ENCODE measurements around the gene SCGB3A1. TPM values are rescaled to one million over a fixed set of nuclear protein-coding genes. Genes with fewer than 3 reads are reported as not detected.
A peak's percentile ranks its signal among the peaks of the same experiment; 100 is the strongest.

Gene SCGB3A1
- total RNA-seq, 1 experiment from 2014 or later: not detected

DNA sequence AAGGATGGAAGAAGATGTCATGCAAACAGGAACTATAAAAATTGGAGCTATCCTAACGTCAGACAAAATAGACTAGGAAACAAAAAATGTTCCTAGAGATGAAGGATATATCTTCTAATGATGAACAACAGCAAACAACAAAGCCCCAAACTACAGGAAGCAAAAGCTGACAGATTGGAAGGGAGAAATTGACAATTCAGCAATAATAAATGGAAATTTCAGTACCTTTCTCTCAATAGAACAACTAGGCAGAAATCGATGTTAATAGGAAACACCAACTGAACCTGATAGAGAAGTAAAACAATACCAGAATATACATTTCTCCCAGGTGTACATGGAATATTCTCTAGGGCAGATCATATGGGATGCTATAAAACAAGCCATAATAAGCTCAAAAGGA, 7.6 kb downstream of the SCGB3A1 start (continued):
- TF ChIP-seq, protein P1, sequence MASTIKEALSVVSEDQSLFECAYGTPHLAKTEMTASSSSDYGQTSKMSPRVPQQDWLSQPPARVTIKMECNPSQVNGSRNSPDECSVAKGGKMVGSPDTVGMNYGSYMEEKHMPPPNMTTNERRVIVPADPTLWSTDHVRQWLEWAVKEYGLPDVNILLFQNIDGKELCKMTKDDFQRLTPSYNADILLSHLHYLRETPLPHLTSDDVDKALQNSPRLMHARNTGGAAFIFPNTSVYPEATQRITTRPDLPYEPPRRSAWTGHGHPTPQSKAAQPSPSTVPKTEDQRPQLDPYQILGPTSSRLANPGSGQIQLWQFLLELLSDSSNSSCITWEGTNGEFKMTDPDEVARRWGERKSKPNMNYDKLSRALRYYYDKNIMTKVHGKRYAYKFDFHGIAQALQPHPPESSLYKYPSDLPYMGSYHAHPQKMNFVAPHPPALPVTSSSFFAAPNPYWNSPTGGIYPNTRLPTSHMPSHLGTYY (CRISPR knock-in tag; IDR thresholded peaks at IDR 0.05): no peak

DNA sequence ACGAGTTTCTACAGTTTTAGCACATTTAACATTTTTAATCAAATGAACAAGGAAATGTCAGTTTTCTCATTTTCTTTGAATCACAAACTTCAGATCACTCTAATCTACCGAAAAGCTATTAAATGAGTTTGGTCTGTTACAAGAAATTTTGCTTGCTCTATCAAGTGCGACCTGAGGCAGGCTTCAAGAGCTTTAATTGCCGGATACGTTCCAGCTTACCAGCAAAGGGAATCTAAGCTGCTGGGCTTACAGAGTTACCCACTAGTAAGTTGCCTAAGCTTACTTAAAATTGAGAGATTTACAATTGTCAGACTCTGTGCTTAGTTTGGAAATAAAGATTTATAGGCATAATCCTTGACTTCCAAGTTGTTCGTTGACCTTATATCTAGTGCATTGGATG, 10.6 kb downstream of the SCGB3A1 start:
- peaks cover 26% of the 10 kb centered on the region for H3K36me3 Mint-ChIP-seq
- H3K27ac Mint-ChIP-seq: 0 out of 2 replicates have a peak overlapping the region, but pooled peaks have one; percentile 28
- DNase-seq (ENCODE audit: low spot score) (no peak), ATAC-seq (no peak)
- TF ChIP-seq ZNF423 (CRISPR knock-in tag; IDR thresholded peaks at IDR 0.05): no peak
- TF ChIP-seq, protein P2, sequence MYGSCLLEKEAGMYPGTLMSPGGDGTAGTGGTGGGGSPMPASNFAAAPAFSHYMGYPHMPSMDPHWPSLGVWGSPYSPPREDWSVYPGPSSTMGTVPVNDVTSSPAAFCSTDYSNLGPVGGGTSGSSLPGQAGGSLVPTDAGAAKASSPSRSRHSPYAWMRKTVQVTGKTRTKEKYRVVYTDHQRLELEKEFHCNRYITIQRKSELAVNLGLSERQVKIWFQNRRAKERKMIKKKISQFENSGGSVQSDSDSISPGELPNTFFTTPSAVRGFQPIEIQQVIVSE (CRISPR knock-in tag; IDR thresholded peaks at IDR 0.05; ENCODE audit: borderline replicate concordance): no peak
- TF ChIP-seq, protein P3, sequence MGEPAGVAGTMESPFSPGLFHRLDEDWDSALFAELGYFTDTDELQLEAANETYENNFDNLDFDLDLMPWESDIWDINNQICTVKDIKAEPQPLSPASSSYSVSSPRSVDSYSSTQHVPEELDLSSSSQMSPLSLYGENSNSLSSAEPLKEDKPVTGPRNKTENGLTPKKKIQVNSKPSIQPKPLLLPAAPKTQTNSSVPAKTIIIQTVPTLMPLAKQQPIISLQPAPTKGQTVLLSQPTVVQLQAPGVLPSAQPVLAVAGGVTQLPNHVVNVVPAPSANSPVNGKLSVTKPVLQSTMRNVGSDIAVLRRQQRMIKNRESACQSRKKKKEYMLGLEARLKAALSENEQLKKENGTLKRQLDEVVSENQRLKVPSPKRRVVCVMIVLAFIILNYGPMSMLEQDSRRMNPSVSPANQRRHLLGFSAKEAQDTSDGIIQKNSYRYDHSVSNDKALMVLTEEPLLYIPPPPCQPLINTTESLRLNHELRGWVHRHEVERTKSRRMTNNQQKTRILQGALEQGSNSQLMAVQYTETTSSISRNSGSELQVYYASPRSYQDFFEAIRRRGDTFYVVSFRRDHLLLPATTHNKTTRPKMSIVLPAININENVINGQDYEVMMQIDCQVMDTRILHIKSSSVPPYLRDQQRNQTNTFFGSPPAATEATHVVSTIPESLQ (CRISPR knock-in tag; IDR thresholded peaks at IDR 0.05): no peak
- TF ChIP-seq ZNF121 (CRISPR knock-in tag; IDR thresholded peaks at IDR 0.05): no peak
- TF ChIP-seq, protein P4, sequence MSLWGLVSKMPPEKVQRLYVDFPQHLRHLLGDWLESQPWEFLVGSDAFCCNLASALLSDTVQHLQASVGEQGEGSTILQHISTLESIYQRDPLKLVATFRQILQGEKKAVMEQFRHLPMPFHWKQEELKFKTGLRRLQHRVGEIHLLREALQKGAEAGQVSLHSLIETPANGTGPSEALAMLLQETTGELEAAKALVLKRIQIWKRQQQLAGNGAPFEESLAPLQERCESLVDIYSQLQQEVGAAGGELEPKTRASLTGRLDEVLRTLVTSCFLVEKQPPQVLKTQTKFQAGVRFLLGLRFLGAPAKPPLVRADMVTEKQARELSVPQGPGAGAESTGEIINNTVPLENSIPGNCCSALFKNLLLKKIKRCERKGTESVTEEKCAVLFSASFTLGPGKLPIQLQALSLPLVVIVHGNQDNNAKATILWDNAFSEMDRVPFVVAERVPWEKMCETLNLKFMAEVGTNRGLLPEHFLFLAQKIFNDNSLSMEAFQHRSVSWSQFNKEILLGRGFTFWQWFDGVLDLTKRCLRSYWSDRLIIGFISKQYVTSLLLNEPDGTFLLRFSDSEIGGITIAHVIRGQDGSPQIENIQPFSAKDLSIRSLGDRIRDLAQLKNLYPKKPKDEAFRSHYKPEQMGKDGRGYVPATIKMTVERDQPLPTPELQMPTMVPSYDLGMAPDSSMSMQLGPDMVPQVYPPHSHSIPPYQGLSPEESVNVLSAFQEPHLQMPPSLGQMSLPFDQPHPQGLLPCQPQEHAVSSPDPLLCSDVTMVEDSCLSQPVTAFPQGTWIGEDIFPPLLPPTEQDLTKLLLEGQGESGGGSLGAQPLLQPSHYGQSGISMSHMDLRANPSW (CRISPR knock-in tag; conservative IDR thresholded peaks at IDR 0.05; ENCODE audit: low read depth): no peak
- TF ChIP-seq, protein P5, sequence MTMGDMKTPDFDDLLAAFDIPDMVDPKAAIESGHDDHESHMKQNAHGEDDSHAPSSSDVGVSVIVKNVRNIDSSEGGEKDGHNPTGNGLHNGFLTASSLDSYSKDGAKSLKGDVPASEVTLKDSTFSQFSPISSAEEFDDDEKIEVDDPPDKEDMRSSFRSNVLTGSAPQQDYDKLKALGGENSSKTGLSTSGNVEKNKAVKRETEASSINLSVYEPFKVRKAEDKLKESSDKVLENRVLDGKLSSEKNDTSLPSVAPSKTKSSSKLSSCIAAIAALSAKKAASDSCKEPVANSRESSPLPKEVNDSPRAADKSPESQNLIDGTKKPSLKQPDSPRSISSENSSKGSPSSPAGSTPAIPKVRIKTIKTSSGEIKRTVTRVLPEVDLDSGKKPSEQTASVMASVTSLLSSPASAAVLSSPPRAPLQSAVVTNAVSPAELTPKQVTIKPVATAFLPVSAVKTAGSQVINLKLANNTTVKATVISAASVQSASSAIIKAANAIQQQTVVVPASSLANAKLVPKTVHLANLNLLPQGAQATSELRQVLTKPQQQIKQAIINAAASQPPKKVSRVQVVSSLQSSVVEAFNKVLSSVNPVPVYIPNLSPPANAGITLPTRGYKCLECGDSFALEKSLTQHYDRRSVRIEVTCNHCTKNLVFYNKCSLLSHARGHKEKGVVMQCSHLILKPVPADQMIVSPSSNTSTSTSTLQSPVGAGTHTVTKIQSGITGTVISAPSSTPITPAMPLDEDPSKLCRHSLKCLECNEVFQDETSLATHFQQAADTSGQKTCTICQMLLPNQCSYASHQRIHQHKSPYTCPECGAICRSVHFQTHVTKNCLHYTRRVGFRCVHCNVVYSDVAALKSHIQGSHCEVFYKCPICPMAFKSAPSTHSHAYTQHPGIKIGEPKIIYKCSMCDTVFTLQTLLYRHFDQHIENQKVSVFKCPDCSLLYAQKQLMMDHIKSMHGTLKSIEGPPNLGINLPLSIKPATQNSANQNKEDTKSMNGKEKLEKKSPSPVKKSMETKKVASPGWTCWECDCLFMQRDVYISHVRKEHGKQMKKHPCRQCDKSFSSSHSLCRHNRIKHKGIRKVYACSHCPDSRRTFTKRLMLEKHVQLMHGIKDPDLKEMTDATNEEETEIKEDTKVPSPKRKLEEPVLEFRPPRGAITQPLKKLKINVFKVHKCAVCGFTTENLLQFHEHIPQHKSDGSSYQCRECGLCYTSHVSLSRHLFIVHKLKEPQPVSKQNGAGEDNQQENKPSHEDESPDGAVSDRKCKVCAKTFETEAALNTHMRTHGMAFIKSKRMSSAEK (CRISPR knock-in tag; IDR thresholded peaks at IDR 0.05; ENCODE audit: borderline replicate concordance): no peak
- TF ChIP-seq NR2C2 (CRISPR knock-in tag; IDR thresholded peaks at IDR 0.05): no peak
- TF ChIP-seq ETV6 (CRISPR knock-in tag; IDR thresholded peaks at IDR 0.05): no peak
- ChIA-PET CTCF (interaction anchor here (0.8 to 1.2 kb wide), 2 partner anchors 9 to 38 kb away, joined by 3 to 6 read pairs; no protein-coding TSS in a partner anchor), POLR2A (no interaction called here)
- no peaks in the 10 kb centered on the region for H3K27me3 Mint-ChIP-seq (ENCODE audit: low read depth)
- no peaks in the 10 kb centered on the region for H3K4me1 Mint-ChIP-seq
- H3K9me3 Mint-ChIP-seq: no peaks in the 10 kb centered on the region
- H3K4me3 Mint-ChIP-seq: no peak overlapping the region

DNA sequence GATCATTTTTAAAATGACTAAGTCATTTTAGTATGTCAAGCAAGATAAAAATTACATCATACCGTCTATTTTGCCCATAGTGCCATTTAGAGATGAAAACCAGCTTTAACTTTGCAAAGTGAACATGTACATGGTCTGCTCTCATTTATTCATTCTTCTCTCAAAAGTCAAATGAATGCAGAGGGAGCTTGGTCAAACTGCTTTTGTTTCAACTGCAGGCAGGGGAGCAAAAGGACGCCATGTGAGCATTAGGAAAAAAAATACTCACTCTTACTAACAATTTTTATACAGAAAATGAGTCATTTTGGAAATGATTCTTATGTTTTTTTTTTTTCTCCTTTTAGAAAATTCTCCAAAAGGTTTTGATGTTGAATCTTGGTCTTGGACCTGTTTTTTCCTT, 15.7 kb downstream of the SCGB3A1 start:
- no peak for ATAC-seq
- Mint-ChIP-seq H3K36me3 (peaks cover 64% of the 10 kb centered on the region), H3K27me3 (ENCODE audit: low read depth) (no peaks in the 10 kb centered on the region), H3K4me3 (no peak overlapping the region), H3K4me1 (no peaks in the 10 kb centered on the region), H3K27ac (no peak overlapping the region), H3K9me3 (no peaks in the 10 kb centered on the region)
- TF ChIP-seq, protein P6, sequence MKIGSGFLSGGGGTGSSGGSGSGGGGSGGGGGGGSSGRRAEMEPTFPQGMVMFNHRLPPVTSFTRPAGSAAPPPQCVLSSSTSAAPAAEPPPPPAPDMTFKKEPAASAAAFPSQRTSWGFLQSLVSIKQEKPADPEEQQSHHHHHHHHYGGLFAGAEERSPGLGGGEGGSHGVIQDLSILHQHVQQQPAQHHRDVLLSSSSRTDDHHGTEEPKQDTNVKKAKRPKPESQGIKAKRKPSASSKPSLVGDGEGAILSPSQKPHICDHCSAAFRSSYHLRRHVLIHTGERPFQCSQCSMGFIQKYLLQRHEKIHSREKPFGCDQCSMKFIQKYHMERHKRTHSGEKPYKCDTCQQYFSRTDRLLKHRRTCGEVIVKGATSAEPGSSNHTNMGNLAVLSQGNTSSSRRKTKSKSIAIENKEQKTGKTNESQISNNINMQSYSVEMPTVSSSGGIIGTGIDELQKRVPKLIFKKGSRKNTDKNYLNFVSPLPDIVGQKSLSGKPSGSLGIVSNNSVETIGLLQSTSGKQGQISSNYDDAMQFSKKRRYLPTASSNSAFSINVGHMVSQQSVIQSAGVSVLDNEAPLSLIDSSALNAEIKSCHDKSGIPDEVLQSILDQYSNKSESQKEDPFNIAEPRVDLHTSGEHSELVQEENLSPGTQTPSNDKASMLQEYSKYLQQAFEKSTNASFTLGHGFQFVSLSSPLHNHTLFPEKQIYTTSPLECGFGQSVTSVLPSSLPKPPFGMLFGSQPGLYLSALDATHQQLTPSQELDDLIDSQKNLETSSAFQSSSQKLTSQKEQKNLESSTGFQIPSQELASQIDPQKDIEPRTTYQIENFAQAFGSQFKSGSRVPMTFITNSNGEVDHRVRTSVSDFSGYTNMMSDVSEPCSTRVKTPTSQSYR (CRISPR knock-in tag; IDR thresholded peaks at IDR 0.05): no peak
- TF ChIP-seq, protein P7, sequence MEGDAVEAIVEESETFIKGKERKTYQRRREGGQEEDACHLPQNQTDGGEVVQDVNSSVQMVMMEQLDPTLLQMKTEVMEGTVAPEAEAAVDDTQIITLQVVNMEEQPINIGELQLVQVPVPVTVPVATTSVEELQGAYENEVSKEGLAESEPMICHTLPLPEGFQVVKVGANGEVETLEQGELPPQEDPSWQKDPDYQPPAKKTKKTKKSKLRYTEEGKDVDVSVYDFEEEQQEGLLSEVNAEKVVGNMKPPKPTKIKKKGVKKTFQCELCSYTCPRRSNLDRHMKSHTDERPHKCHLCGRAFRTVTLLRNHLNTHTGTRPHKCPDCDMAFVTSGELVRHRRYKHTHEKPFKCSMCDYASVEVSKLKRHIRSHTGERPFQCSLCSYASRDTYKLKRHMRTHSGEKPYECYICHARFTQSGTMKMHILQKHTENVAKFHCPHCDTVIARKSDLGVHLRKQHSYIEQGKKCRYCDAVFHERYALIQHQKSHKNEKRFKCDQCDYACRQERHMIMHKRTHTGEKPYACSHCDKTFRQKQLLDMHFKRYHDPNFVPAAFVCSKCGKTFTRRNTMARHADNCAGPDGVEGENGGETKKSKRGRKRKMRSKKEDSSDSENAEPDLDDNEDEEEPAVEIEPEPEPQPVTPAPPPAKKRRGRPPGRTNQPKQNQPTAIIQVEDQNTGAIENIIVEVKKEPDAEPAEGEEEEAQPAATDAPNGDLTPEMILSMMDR (IDR thresholded peaks at IDR 0.05): no peak
- no peak for TF ChIP-seq NFYB (CRISPR knock-in tag; conservative IDR thresholded peaks at IDR 0.05; ENCODE audit: low read depth)
- CTCF ChIA-PET: no interaction called here
- POLR2A ChIA-PET: no interaction called here
- no peak for DNase-seq (ENCODE audit: low spot score)

All from WTC11 (cell line).